IMR-90 (cell line): ENCODE results near the gene TMEM259. TPM values are rescaled to one million over a fixed set of nuclear protein-coding genes. Genes with fewer than 3 reads are reported as not detected.

Source experiments
- ATAC-seq: fragments of 200-7000 bp; cut with Tn5 transposase; 2 replicates; pipeline ENCODE4 v1.9.1; 2020; ENCODE audit warnings: low read depth, mild to moderate bottlenecking, moderate library complexity
- Bru-seq: library from RNA; stranded (reverse); fragments of 400-500 nt; gene quantifications from one replicate; lab custom pipeline; 2021; lab: Mats Ljungman, UMichigan
- BruChase-seq, 2 experiments: library from RNA; stranded (reverse); fragments of 400-500 nt; gene quantifications; one replicate each; lab custom pipeline; 2021; lab: Mats Ljungman, UMichigan
- BruUV-seq: library from RNA; stranded (reverse); fragments of 400-500 nt; replicated peaks from 2 replicates; lab custom pipeline; 2021; lab: Mats Ljungman, UMichigan
- CTCF ChIA-PET: fragments of 300-600 bp; formaldehyde crosslinking; extraction: SDS; loops from one replicate; lab custom pipeline; 2021; ENCODE audit warnings: antibody characterized with exemption; lab: Yijun Ruan, JAX
- POLR2A ChIA-PET: fragments of 300-600 bp; sonication (Branson Sonifier 250); formaldehyde crosslinking; loops from one replicate; lab custom pipeline; 2022; ENCODE audit warnings: antibody characterized with exemption; ENCODE audit not compliant: unreplicated experiment; lab: Charles Lee
- DNase-seq: peaks from one replicate; pipeline ENCODE4 v3.0.0; 2013
- H2AFZ ChIP-seq: replicated peaks from 2 replicates; pipeline ENCODE3; 2013; ENCODE audit warnings: low read length, mild to moderate bottlenecking; ENCODE audit not compliant: poor library complexity
- H2AK5ac ChIP-seq: 2 replicates; pipeline ENCODE4 v1.6.1; 2013; ENCODE audit warnings: low read depth, low read length, inconsistent platforms
- H2AK9ac ChIP-seq: replicated peaks from 2 replicates; pipeline ENCODE3; 2013; ENCODE audit warnings: mild to moderate bottlenecking, low read depth, low read length, moderate library complexity; ENCODE audit not compliant: poor library complexity
- H2BK120ac ChIP-seq: 2 replicates; pipeline ENCODE4 v1.6.1; 2013; ENCODE audit warnings: low read depth, low read length, inconsistent platforms
- H2BK15ac ChIP-seq: 3 replicates; pipeline ENCODE4 v1.6.1; 2013; ENCODE audit warnings: low read depth, low read length, inconsistent platforms
- H2BK20ac ChIP-seq: 2 replicates; pipeline ENCODE4 v1.6.1; 2013; ENCODE audit warnings: low read depth, mild to moderate bottlenecking, inconsistent platforms, low read length, moderate library complexity
- H2BK5ac ChIP-seq: 2 replicates; pipeline ENCODE4 v1.6.1; 2013; ENCODE audit warnings: mild to moderate bottlenecking, low read depth, low read length, inconsistent platforms; ENCODE audit not compliant: poor library complexity, severe bottlenecking
- H3K14ac ChIP-seq: replicated peaks from 2 replicates; pipeline ENCODE4 v1.6.1; 2013; ENCODE audit warnings: low read depth, low read length, inconsistent platforms
- H3K18ac ChIP-seq: 2 replicates; pipeline ENCODE4 v1.6.1; 2013; ENCODE audit warnings: low read depth, low read length, control low read depth
- H3K23ac ChIP-seq: 2 replicates; pipeline ENCODE4 v1.6.1; 2013; ENCODE audit warnings: low read depth, low read length, inconsistent platforms
- H3K27ac ChIP-seq: 2 replicates; pipeline ENCODE4 v1.5.1; 2013; ENCODE audit warnings: mild to moderate bottlenecking, control low read depth, low read length; ENCODE audit not compliant: insufficient read depth
- H3K27me3 ChIP-seq: 2 replicates; pipeline ENCODE4 v1.6.1; 2013; ENCODE audit warnings: low read length; ENCODE audit not compliant: control insufficient read depth, insufficient read depth
- H3K36me3 ChIP-seq: 2 replicates; pipeline ENCODE4 v1.6.1; 2013; ENCODE audit warnings: low read length, mixed read lengths; ENCODE audit not compliant: control insufficient read depth, insufficient read depth
- H3K4ac ChIP-seq: 2 replicates; pipeline ENCODE4 v1.6.1; 2013; ENCODE audit warnings: low read depth, low read length, inconsistent platforms
- H3K4me1 ChIP-seq: 2 replicates; pipeline ENCODE4 v1.6.1; 2013; ENCODE audit warnings: low read length, mixed read lengths; ENCODE audit not compliant: control insufficient read depth, insufficient read depth
- H3K4me2 ChIP-seq: 2 replicates; pipeline ENCODE4 v1.6.1; 2013; ENCODE audit warnings: low read depth, mild to moderate bottlenecking, control low read depth, low read length, moderate library complexity
- H3K4me3 ChIP-seq: 2 replicates; pipeline ENCODE4 v1.5.1; 2013; ENCODE audit warnings: low read depth, mild to moderate bottlenecking, control low read depth, low read length, moderate library complexity; ENCODE audit not compliant: insufficient read depth
- H3K56ac ChIP-seq: 2 replicates; pipeline ENCODE4 v1.6.1; 2013; ENCODE audit warnings: low read length, inconsistent platforms; ENCODE audit not compliant: insufficient read depth; ENCODE audit errors: extremely low read depth
- H3K79me1 ChIP-seq, 2 experiments: 2 replicates each; pipeline ENCODE4 v1.6.1; 2013; ENCODE audit warnings: low read length in 2 of 2, inconsistent platforms in 1 of 2, low read depth in 1 of 2
- H3K9ac ChIP-seq: 2 replicates; pipeline ENCODE4 v1.6.1; 2013; ENCODE audit warnings: low read depth, low read length, control low read depth
- H3K9me1 ChIP-seq: 2 replicates; pipeline ENCODE4 v1.6.1; 2013; ENCODE audit warnings: low read length, inconsistent platforms; ENCODE audit not compliant: insufficient read depth
- H3K9me3 ChIP-seq: 2 replicates; pipeline ENCODE4 v1.6.1; 2013; ENCODE audit warnings: low read length; ENCODE audit not compliant: control insufficient read depth, insufficient read depth
- H4K20me1 ChIP-seq: 2 replicates; pipeline ENCODE4 v1.6.1; 2013; ENCODE audit warnings: low read length, inconsistent platforms; ENCODE audit not compliant: insufficient read depth
- H4K5ac ChIP-seq: 2 replicates; pipeline ENCODE4 v1.6.1; 2013; ENCODE audit warnings: mild to moderate bottlenecking, low read depth, low read length, control low read depth
- H4K8ac ChIP-seq, 2 experiments: 2 replicates each; pipeline ENCODE4 v1.6.1; 2013; ENCODE audit warnings: low read depth in 2 of 2, low read length in 2 of 2, control low read depth in 1 of 2, inconsistent platforms in 1 of 2
- H4K91ac ChIP-seq: 2 replicates; pipeline ENCODE4 v1.6.1; 2013; ENCODE audit warnings: low read depth, low read length, inconsistent platforms; ENCODE audit not compliant: insufficient read depth
- FOS ChIP-seq: fragments of 150-350 bp; IDR thresholded peaks from 2 replicates; pipeline ENCODE4 v1.6.1; 2016; ENCODE audit warnings: low read depth, low read length
- MAFK ChIP-seq: IDR thresholded peaks from 2 replicates; pipeline ENCODE4 v1.6.1; 2012; ENCODE audit warnings: low read depth, low read length, improper control_type of control experiment
- MAZ ChIP-seq: IDR thresholded peaks from 2 replicates; pipeline ENCODE4 v1.6.1; 2012; ENCODE audit warnings: low read depth, mild to moderate bottlenecking, low read length, improper control_type of control experiment, moderate library complexity, borderline replicate concordance
- MXI1 ChIP-seq: IDR thresholded peaks from 2 replicates; pipeline ENCODE4 v1.6.1; 2012; ENCODE audit warnings: low read depth, mild to moderate bottlenecking, low read length, moderate library complexity, borderline replicate concordance
- WGBS, 2 experiments: methylation state at CpG; one replicate each; pipeline versions ENCODE4 v1.1.5 to v1.1.7; 2013; ENCODE audit warnings: missing lambda C conversion rate in 2 of 2; ENCODE audit not compliant: insufficient read length in 1 of 2; ENCODE audit errors: extremely low coverage in 2 of 2; 5-methylcytosine and 5-hydroxymethylcytosine counted together
- dilution Hi-C: fragments of 300-500 bp; cut with HindIII; formaldehyde crosslinking; loops from one replicate; pipeline ENCODE4 v1.14.3; 2018; ENCODE audit warnings: low sequenced_read_pairs; ENCODE audit not compliant: unreplicated experiment
- in situ Hi-C: fragments of 300-500 bp; cut with MboI; formaldehyde crosslinking; loops from 3 replicates; pipeline ENCODE4 v1.14.3; 2019; ENCODE audit warnings: low sequenced_read_pairs, inconsistent platforms, mixed read lengths
- intact Hi-C: fragments of 100-400 bp; cut with micrococcal nuclease; formaldehyde crosslinking; loops from 2 replicates; pipeline ENCODE4 v1.10.0; 2022
- long read RNA-seq: library from polyadenylated mRNA; unstranded; transcript quantifications from one replicate; pipeline ENCODE4 v2.0.0, GENCODE V29; 2021; ENCODE audit not compliant: unreplicated experiment
- polyA plus RNA-seq, 3 experiments: library from polyadenylated mRNA; depleted of rRNA; stranded (reverse); fragments of >200 nt; gene quantifications; 2 replicates each; pipeline ENCODE4 v1.2.3, GENCODE V29; 2012; ENCODE audit warnings: low replicate concordance in 1 of 3
- total RNA-seq: library from RNA; depleted of rRNA; stranded (reverse); fragments of >200 nt; gene quantifications from 2 replicates; pipeline ENCODE4 v1.2.3, GENCODE V29; 2012; rRNA removed

TMEM259 gene
- total RNA-seq (22.6 and 26.4 TPM in 2 replicates), polyA plus RNA-seq (2012; rRNA removed) (153 and 181 TPM in 2 replicates), Bru-seq, nascent RNA (percentile 68 among the genes with signal in this experiment), BruChase-seq, experiment 1, labeled RNA remaining after a 6-hour chase (percentile 83 among the genes with signal in this experiment), BruChase-seq, experiment 2, labeled RNA remaining after a 2-hour chase (percentile 69 among the genes with signal in this experiment)
- 88.4 and 194 TPM in 2 replicates for polyA plus RNA-seq (2012; cell fraction: cytosol; rRNA removed)
- polyA plus RNA-seq (2012; cell fraction: nucleus; rRNA removed; ENCODE audit: low replicate concordance) = 867 and 2,100 TPM in 2 replicates
- long read RNA-seq, transcript TMEM259-202 (11 exons, 2,748 nt) = major isoform, 108 of 354 reads
- long read RNA-seq, transcript TMEM259-208 (1 exons, 1,637 nt) = minor isoform, 101 of 354 reads
- long read RNA-seq, partial matches to known transcripts = 30 of 354 reads
- long read RNA-seq, other reads (novel, unspliced or antisense) = 111 of 354 reads

DNA sequence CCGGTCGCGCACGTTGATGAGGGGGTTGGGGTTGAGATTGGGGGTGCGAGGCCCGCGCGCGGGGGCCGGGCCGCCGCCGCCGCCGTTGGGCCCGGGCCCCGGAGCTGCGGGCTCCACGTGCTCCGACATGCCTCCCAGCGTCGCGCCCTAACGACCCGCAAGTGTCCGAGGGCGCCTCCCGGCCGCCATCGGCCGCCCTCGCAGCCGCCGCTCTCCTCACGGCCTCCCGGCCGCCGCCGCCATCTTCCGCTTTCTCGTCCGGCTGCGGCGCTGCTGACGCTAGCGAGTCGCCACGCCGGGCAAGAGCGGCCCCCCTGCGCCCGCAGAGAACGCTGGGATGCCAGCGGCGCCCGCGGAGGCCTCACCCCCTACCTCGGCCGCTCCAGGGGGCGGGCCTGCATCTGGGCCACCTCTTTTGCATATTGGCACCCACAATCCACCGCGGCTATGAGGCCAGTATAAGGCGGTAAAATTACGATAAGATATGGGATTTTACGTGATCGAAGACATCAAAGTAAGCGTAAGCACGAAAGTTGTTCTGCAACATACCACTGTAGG, at the start of gene TMEM259:
Gene TMEM259, minus strand, starts transcription at position 256 of the 558 bp plus-strand sequence. Its CDS starts 127 bp downstream, at position 129.
- Histone ChIP-seq H3K56ac (peak within 1 kb of the TSS; percentile 91), H3K23ac (peak within 1 kb of the TSS; percentile 95), H4K91ac (peak within 1 kb of the TSS; percentile 91), H3K79me1 (peaks cover 0 to 45% of the 10 kb centered on the region in 2 experiments; a peak in 3 of 4 replicates), H4K20me1 (peaks cover 50% of the 10 kb centered on the region), H3K27me3 (no peaks in the 10 kb centered on the region), H2BK20ac (peak within 1 kb of the TSS; percentile 96; the same call in 1 of the 2 replicates), H2AK9ac (peak within 1 kb of the TSS; percentile 95), H3K27ac (peak within 1 kb of the TSS; percentile 66), H2BK5ac (peak within 1 kb of the TSS; percentile 97), H3K14ac (peak within 1 kb of the TSS; percentile 96), H3K4me3 (peak within 1 kb of the TSS; percentile 66), H3K36me3 (no peaks in the 10 kb centered on the region), H3K4me1 (peaks cover 32% of the 10 kb centered on the region), H3K18ac (peak within 1 kb of the TSS; percentile 88; the same call in 1 of the 2 replicates), H3K9me1 (peaks cover 9% of the 10 kb centered on the region; the same call in 1 of the 2 replicates), H3K9ac (peak within 1 kb of the TSS; percentile 93), H4K8ac (peak within 1 kb of the TSS; percentile 66 to 99), H2BK120ac (peak within 1 kb of the TSS; percentile 96), H2AK5ac (peak within 1 kb of the TSS; percentile 90), H4K5ac (peak within 1 kb of the TSS; percentile 67), H3K9me3 (no peaks in the 10 kb centered on the region), H2AFZ (peak within 1 kb of the TSS; percentile 84), H2BK15ac (peak within 1 kb of the TSS; percentile 91; the same call in 1 of the 3 replicates), H3K4me2 (peak within 1 kb of the TSS; percentile 98), H3K4ac (peak within 1 kb of the TSS; percentile 89)
- CTCF ChIA-PET = no interaction called here
- peak; percentile 90 for TF ChIP-seq MAZ
- TF ChIP-seq FOS = no peak
- peak; percentile 72; the same call in 1 of the 2 replicates for TF ChIP-seq MXI1
- 0 out of 2 replicates have a peak, but pooled peaks have one; percentile 9 for TF ChIP-seq MAFK
- dilution Hi-C loops (no loop called here), in situ Hi-C loops (no loop called here), intact Hi-C loops (no loop called here)
- 0% methylated on average over 13 of the region's 68 CpGs; no CpG with 5 or more reads in 1 of the 2 experiments for WGBS, 2 experiments
- DNase-seq = peak; percentile 96
- POLR2A ChIA-PET = interaction anchor here (0.6 kb wide), 1 partner anchor 169 kb away, joined by 11 read pairs; no protein-coding TSS in a partner anchor
- peak; percentile 93 for ATAC-seq
- BruUV-seq = no TSS peak
